K562 (cell line): Measurements from ENCODE around the gene PLA2G2C. TPM values are rescaled to one million over a fixed set of nuclear protein-coding genes. Genes with fewer than 3 reads are reported as not detected.

ENCODE experiments used
- ARHGAP35 ChIP-seq: fragments of 450-650 bp; IDR thresholded peaks from 2 replicates; pipeline ENCODE4 v1.6.1; 2018; ENCODE audit not compliant: partially characterized antibody
- ARID2 ChIP-seq: fragments of 450-650 bp; IDR thresholded peaks from 2 replicates; pipeline ENCODE4 v1.6.1; 2017; ENCODE audit warnings: antibody characterized with exemption, mild to moderate bottlenecking
- BDP1 ChIP-seq: IDR thresholded peaks from 3 replicates; pipeline ENCODE4 v1.6.1; 2011; ENCODE audit not compliant: insufficient read length, insufficient read depth
- C11orf30 ChIP-seq: fragments of 450-650 bp; IDR thresholded peaks from 2 replicates; pipeline ENCODE4 v1.6.1; 2016; ENCODE audit warnings: low read depth, mild to moderate bottlenecking
- CREB1 ChIP-seq, 2 experiments: sonication (generic) in 1 of 2; formaldehyde crosslinking in 1 of 2; IDR thresholded peaks; 2 replicates each; pipeline versions ENCODE4 v1.6.1 to v1.8.0; 2012 to 2022; ENCODE audit warnings: inconsistent platforms in 1 of 2, mild to moderate bottlenecking in 1 of 2, missing genetic modification reagents in 1 of 2, moderate library complexity in 1 of 2
- DNMT1 ChIP-seq: fragments of 450-650 bp; IDR thresholded peaks from 2 replicates; pipeline ENCODE4 v1.6.1; 2016; ENCODE audit warnings: antibody characterized with exemption, mild to moderate bottlenecking
- E2F8 ChIP-seq: fragments of 450-650 bp; IDR thresholded peaks from 2 replicates; pipeline ENCODE4 v1.7.1; 2018; ENCODE audit warnings: mild to moderate bottlenecking, low read depth; ENCODE audit not compliant: partially characterized antibody
- EWSR1 ChIP-seq: fragments of 450-650 bp; IDR thresholded peaks from 2 replicates; pipeline ENCODE4 v1.6.1; 2018; ENCODE audit warnings: borderline replicate concordance, mild to moderate bottlenecking, low read depth, moderate library complexity; ENCODE audit not compliant: partially characterized antibody
- FOXA3 ChIP-seq, 2 experiments: fragments of 450-650 bp in 1 of 2; sonication (generic) in 1 of 2; formaldehyde crosslinking; IDR thresholded peaks in 1 of 2; conservative IDR thresholded peaks in 1 of 2; 2 replicates each; pipeline versions ENCODE4 v1.4.0 to v1.8.0; 2020 to 2022; ENCODE audit warnings: mild to moderate bottlenecking in 2 of 2, missing genetic modification reagents in 1 of 2
- HLTF ChIP-seq: fragments of 450-650 bp; IDR thresholded peaks from 2 replicates; pipeline ENCODE4 v1.6.1; 2016
- NCOR1 ChIP-seq: fragments of 450-650 bp; IDR thresholded peaks from 2 replicates; pipeline ENCODE4 v1.6.1; 2016; ENCODE audit warnings: mild to moderate bottlenecking, moderate library complexity
- POLR2AphosphoS2 ChIP-seq: IDR thresholded peaks from 2 replicates; pipeline ENCODE4 v1.6.1; 2012; ENCODE audit warnings: low read length, improper control_type of control experiment
- RBM15 ChIP-seq: fragments of 200-400 bp; formaldehyde crosslinking; IDR thresholded peaks from 2 replicates; pipeline ENCODE4 v1.6.1; 2018; ENCODE audit warnings: mild to moderate bottlenecking, low read length, moderate library complexity; ENCODE audit not compliant: insufficient read depth
- SAP30 ChIP-seq: fragments of 200-600 bp; sonication (generic); IDR thresholded peaks from 2 replicates; pipeline ENCODE4 v1.6.1; 2012; ENCODE audit warnings: borderline replicate concordance, low read depth, mild to moderate bottlenecking, moderate library complexity, low read length, control low read depth, inconsistent platforms; ENCODE audit not compliant: insufficient read depth, poor library complexity, severe bottlenecking
- SFPQ ChIP-seq: fragments of 200-400 bp; formaldehyde crosslinking; IDR thresholded peaks from 2 replicates; pipeline ENCODE4 v1.6.1; 2017; ENCODE audit warnings: mild to moderate bottlenecking, low read depth, low read length, moderate library complexity
- SRSF3 ChIP-seq: fragments of 200-400 bp; formaldehyde crosslinking; IDR thresholded peaks from 2 replicates; pipeline ENCODE4 v1.6.1; 2016; ENCODE audit warnings: mild to moderate bottlenecking, low read length, moderate library complexity; ENCODE audit not compliant: insufficient read depth
- ZBTB2 ChIP-seq: fragments of 450-650 bp; IDR thresholded peaks from 2 replicates; pipeline ENCODE4 v1.6.1; 2016; ENCODE audit warnings: antibody characterized with exemption
- ZKSCAN3 ChIP-seq: fragments of 250-450 bp; sonication (Bioruptor Pico); IDR thresholded peaks from 2 replicates; pipeline ENCODE4 v1.4.0; 2020
- ZNF263 ChIP-seq: sonication (generic); formaldehyde crosslinking; IDR thresholded peaks from 2 replicates; pipeline ENCODE4 v1.8.0; 2022; ENCODE audit warnings: mild to moderate bottlenecking, missing genetic modification reagents, borderline replicate concordance
- ZNF280A ChIP-seq: fragments of 450-650 bp; IDR thresholded peaks from 2 replicates; pipeline ENCODE4 v1.6.1; 2018; ENCODE audit warnings: mild to moderate bottlenecking, low read depth; ENCODE audit not compliant: partially characterized antibody
- ZNF436 ChIP-seq: fragments of 250-450, 450-650 bp; sonication (Bioruptor Pico); formaldehyde crosslinking; IDR thresholded peaks from 2 replicates; pipeline ENCODE4 v1.7.0; 2020; ENCODE audit warnings: mild to moderate bottlenecking
- polyA plus RNA-seq, 8 experiments: library from polyadenylated mRNA; depleted of rRNA in 4 of 8; stranded (reverse) in 5 of 8; unstranded in 3 of 8; fragments of >200 nt; fragmentation: Nextera tagmentation in 2 of 8; fragmentation: Illumina TruSeq in 1 of 8; extraction: Ambion mirVana in 2 of 8; extraction: Trizol in 1 of 8; gene quantifications; 2 replicates each; pipeline versions ENCODE4 v1.2.1 to v1.2.3, GENCODE V29; 2011 to 2014; ENCODE audit warnings: inconsistent platforms in 1 of 8, missing spikeins in 1 of 8
- total RNA-seq, 7 experiments: library from RNA; depleted of rRNA in 6 of 7; stranded (reverse); fragments of >200 nt in 6 of 7; fragmentation: Illumina TruSeq in 2 of 7; extraction: Trizol in 2 of 7; gene quantifications; 2 replicates each; pipeline versions ENCODE4 v1.2.1 to v1.2.3, GENCODE V29; 2011 to 2021; ENCODE audit warnings: low replicate concordance in 1 of 7

Gene PLA2G2C
- total and polyA plus RNA-seq, 9 of the 15 experiments (the other 6 are each of a cell fraction or from before 2014, with no cell fraction given), result 0.14 to 0.49 (median 0.21) TPM

- TF ChIP-seq SFPQ, result no peak
- peak; percentile 26; the same call in 1 of the 2 replicates for TF ChIP-seq NCOR1
- TF ChIP-seq DNMT1, result 0 out of 2 replicates have a peak, but pooled peaks have one; percentile 39
- TF ChIP-seq SAP30, result no peak
- TF ChIP-seq BDP1, result no peak
- TF ChIP-seq ARID2, result peak; percentile 98
- no peak for TF ChIP-seq EWSR1
- no peak for TF ChIP-seq CREB1 (IDR thresholded peaks at IDR 0.05)
- TF ChIP-seq CREB1 (CRISPR knock-in tag; IDR thresholded peaks at IDR 0.05), result no peak
- no peak for TF ChIP-seq E2F8
- no peak for TF ChIP-seq POLR2AphosphoS2
- no peak for TF ChIP-seq ZNF263 (CRISPR knock-in tag)
- TF ChIP-seq ZKSCAN3 (CRISPR knock-in tag), result no peak
- TF ChIP-seq ZNF280A, result no peak
- no peak for TF ChIP-seq RBM15
- peak; percentile 28 for TF ChIP-seq ARHGAP35
- TF ChIP-seq ZBTB2, result no peak
- TF ChIP-seq FOXA3 (CRISPR knock-in tag; conservative IDR thresholded peaks at IDR 0.05 in 1 of 2, IDR thresholded peaks at IDR 0.05 in 1 of 2), result peak in 1 of 2 experiments; percentile 59; a peak in 1 of 4 replicates
- TF ChIP-seq C11orf30, result no peak
- no peak for TF ChIP-seq ZNF436 (CRISPR knock-in tag)
- peak; percentile 64; the same call in 1 of the 2 replicates for TF ChIP-seq HLTF
- TF ChIP-seq SRSF3, result no peak
These were observed 20.8 kb downstream of the PLA2G2C start (continued) for GRCh38 chr1:20165522-20165951.
